Measurements from ENCODE around the gene FBXL19. TPM values are rescaled to one million over a fixed set of nuclear protein-coding genes. Genes with fewer than 3 reads are reported as not detected.

The FBXL19 gene
- total and polyA plus RNA-seq, 9 of the 15 experiments (the other 6 are each of a cell fraction or from before 2014, with no cell fraction given), result 0.13 to 48.0 (median 13.5) TPM; not detected in 1

GRCh38 chr16:30985401-30986128 is 62.2 kb downstream of the FBXL19 start (continued):
- TF ChIP-seq, protein P1, sequence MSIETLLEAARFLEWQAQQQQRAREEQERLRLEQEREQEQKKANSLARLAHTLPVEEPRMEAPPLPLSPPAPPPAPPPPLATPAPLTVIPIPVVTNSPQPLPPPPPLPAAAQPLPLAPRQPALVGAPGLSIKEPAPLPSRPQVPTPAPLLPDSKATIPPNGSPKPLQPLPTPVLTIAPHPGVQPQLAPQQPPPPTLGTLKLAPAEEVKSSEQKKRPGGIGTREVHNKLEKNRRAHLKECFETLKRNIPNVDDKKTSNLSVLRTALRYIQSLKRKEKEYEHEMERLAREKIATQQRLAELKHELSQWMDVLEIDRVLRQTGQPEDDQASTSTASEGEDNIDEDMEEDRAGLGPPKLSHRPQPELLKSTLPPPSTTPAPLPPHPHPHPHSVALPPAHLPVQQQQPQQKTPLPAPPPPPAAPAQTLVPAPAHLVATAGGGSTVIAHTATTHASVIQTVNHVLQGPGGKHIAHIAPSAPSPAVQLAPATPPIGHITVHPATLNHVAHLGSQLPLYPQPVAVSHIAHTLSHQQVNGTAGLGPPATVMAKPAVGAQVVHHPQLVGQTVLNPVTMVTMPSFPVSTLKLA (conservative IDR thresholded peaks at IDR 0.05), result peak; percentile 69 to 77
- TF ChIP-seq HCFC1 (IDR thresholded peaks at IDR 0.05; ENCODE audit: low read depth, low read length), result no peak
- TF ChIP-seq, protein P2, sequence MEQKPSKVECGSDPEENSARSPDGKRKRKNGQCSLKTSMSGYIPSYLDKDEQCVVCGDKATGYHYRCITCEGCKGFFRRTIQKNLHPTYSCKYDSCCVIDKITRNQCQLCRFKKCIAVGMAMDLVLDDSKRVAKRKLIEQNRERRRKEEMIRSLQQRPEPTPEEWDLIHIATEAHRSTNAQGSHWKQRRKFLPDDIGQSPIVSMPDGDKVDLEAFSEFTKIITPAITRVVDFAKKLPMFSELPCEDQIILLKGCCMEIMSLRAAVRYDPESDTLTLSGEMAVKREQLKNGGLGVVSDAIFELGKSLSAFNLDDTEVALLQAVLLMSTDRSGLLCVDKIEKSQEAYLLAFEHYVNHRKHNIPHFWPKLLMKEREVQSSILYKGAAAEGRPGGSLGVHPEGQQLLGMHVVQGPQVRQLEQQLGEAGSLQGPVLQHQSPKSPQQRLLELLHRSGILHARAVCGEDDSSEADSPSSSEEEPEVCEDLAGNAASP (IDR thresholded peaks at IDR 0.05), result no peak
- TF ChIP-seq USF2 (CRISPR knock-in tag; IDR thresholded peaks at IDR 0.05), result peak; percentile 42; the same call in 1 of the 2 replicates
- no peak for TF ChIP-seq ZNF79 (CRISPR knock-in tag; IDR thresholded peaks at IDR 0.05; ENCODE audit: low read depth)
- no peak for TF ChIP-seq KLF16 (IDR thresholded peaks at IDR 0.05)
- peak; percentile 3; the same call in 1 of the 2 replicates for TF ChIP-seq ATF7 (IDR thresholded peaks at IDR 0.05)
- TF ChIP-seq ZNF253 (CRISPR knock-in tag; conservative IDR thresholded peaks at IDR 0.05), result no peak
- TF ChIP-seq SMARCE1 (IDR thresholded peaks at IDR 0.05), result no peak
- peak; percentile 7; the same call in 1 of the 2 replicates for TF ChIP-seq JUND (IDR thresholded peaks at IDR 0.05; ENCODE audit: borderline replicate concordance, low read depth, low read length)
- TF ChIP-seq JUND (tag; IDR thresholded peaks at IDR 0.05; ENCODE audit: borderline replicate concordance, low read depth, low read length), result no peak
- TF ChIP-seq NR4A1 (CRISPR knock-in tag; IDR thresholded peaks at IDR 0.05), result no peak
- TF ChIP-seq NR4A1 (tag; IDR thresholded peaks at IDR 0.05), result no peak
- TF ChIP-seq L3MBTL2 (IDR thresholded peaks at IDR 0.05), result peak; percentile 54; the same call in 1 of the 2 replicates
- TF ChIP-seq ZBTB12 (CRISPR knock-in tag; IDR thresholded peaks at IDR 0.05), result no peak
- peak; percentile 67; the same call in 1 of the 2 replicates for TF ChIP-seq LARP7 (IDR thresholded peaks at IDR 0.05)

Measured in K562 (cell line).